IPS-20b (cell line): ENCODE measurements around the gene CD34.
"Not testable (repeated sequence)": the region's sequence is repeated elsewhere in the genome, so short reads cannot be mapped to it uniquely, and the experiment has no call there.

ENCODE experiments used
- H3K27ac ChIP-seq: one replicate; pipeline ENCODE4 v1.5.1; 2013; ENCODE audit warnings: low read length
- H3K27me3 ChIP-seq: 2 replicates; pipeline ENCODE4 v1.6.1; 2013; ENCODE audit warnings: mild to moderate bottlenecking, low read length, inconsistent platforms; ENCODE audit not compliant: insufficient read depth
- H3K36me3 ChIP-seq: 2 replicates; pipeline ENCODE4 v1.6.1; 2013; ENCODE audit warnings: low read depth, mild to moderate bottlenecking, inconsistent platforms, low read length, moderate library complexity; ENCODE audit not compliant: insufficient read depth
- H3K4me1 ChIP-seq: 2 replicates; pipeline ENCODE4 v1.6.1; 2013; ENCODE audit warnings: mild to moderate bottlenecking, control low read depth, inconsistent platforms, low read length, moderate library complexity; ENCODE audit not compliant: insufficient read depth
- H3K4me3 ChIP-seq: 2 replicates; pipeline ENCODE4 v1.5.1; 2013; ENCODE audit warnings: mild to moderate bottlenecking, low read length, inconsistent platforms
- H3K9ac ChIP-seq: 2 replicates; pipeline ENCODE4 v1.6.1; 2013; ENCODE audit warnings: low read depth, mild to moderate bottlenecking, inconsistent platforms, low read length, moderate library complexity
- H3K9me3 ChIP-seq: 2 replicates; pipeline ENCODE4 v1.6.1; 2013; ENCODE audit warnings: mild to moderate bottlenecking, low read depth, low read length, inconsistent platforms; ENCODE audit not compliant: insufficient read depth

CD34 gene

GRCh38 chr1:207949571-207950195 lies 38.8 kb upstream of the CD34 start:
- no peaks in the 10 kb centered on the region for H3K4me1 ChIP-seq
- no peak overlapping the region for H3K9ac ChIP-seq
- H3K27ac ChIP-seq = no peak overlapping the region
- H3K9me3 ChIP-seq = no peaks in the 10 kb centered on the region
- no peaks in the 10 kb centered on the region for H3K36me3 ChIP-seq
- H3K27me3 ChIP-seq = peaks cover 10% of the 10 kb centered on the region; the same call in 1 of the 2 replicates
- H3K4me3 ChIP-seq = no peak overlapping the region

DNA sequence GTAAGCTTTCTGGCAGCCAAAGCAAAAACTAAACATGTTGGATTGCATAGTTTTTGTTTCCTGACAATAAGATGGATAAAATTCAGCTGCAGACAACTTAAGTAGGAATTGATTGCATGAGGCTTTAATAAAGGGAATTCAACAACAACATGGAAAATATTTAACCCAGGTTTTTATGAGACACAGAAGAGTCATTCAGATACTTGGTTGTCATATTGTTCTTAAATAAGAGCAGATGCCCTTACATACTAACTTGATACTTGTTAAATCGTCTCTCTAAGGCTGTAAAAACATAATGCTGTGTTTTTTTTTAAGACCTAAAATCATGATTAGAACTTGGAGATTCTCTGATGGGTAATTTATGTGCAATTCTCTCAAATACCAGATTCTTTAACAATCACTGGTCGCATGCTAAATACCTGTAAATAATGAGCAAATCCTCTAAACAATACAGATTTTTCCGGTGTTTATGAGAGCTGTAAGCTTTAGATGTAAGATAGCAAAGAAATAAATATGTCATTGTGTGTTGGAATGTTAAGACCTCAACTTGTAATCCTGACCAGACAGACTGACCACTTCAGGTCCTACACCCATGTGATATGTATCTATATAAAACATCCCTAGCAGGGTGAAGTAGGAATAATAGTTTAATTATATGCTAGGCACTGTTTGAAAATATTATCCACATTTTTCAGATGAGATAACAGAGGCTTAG lies 37.8 kb upstream of the CD34 start:
- Histone ChIP-seq H3K4me1 (no peaks in the 10 kb centered on the region), H3K36me3 (no peaks in the 10 kb centered on the region), H3K27ac (no peak overlapping the region), H3K27me3 (peaks cover 9% of the 10 kb centered on the region; the same call in 1 of the 2 replicates), H3K9ac (no peak overlapping the region), H3K9me3 (no peaks in the 10 kb centered on the region), H3K4me3 (no peak overlapping the region)

DNA sequence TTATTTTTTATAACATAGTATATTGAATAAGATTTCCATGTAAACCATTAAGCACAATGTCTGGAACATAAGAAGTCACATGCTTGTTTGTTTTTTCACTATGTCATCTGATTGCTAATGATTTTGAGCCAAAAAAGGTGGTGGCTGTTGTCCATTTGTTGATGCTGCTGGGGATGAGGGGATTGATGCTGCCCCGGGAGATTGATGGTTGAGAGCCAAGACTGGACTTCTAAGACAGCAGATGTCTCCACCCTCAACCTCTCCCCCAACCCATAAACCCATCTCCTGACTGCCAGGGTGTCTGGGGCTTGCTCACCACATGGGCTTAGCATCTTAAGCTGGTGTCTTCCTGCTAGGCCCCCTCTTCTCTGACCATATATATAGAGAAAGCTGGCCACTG lies 35.8 kb upstream of the CD34 start:
- Histone ChIP-seq H3K4me1 (no peaks in the 10 kb centered on the region), H3K27me3 (peaks cover 9% of the 10 kb centered on the region; the same call in 1 of the 2 replicates), H3K9ac (no peak overlapping the region), H3K36me3 (no peaks in the 10 kb centered on the region), H3K9me3 (no peaks in the 10 kb centered on the region), H3K4me3 (no peak overlapping the region), H3K27ac (no peak overlapping the region)

DNA sequence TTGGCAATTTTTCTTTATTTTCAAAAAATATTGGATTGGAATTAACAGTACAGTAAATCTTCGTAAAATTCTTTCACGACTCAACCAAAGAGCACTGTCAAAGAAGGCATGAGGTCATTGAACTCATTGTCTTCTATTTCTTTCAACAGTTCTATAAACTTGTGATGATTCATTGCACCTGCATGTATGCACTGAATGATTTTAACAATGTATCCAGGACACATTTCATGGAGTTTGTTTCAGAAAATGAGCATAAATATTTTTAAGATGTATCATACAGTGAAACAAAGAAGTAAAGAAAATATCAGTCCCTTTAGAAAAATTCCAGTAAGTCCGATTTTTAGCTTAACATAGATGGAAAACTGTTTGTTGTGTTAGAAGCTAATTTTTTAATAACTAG lies 33.6 kb upstream of the CD34 start:
- H3K27ac ChIP-seq = no peak overlapping the region
- H3K27me3 ChIP-seq = no peaks in the 10 kb centered on the region
- no peak overlapping the region for H3K9ac ChIP-seq
- H3K4me1 ChIP-seq = no peaks in the 10 kb centered on the region
- no peaks in the 10 kb centered on the region for H3K36me3 ChIP-seq
- no peak overlapping the region for H3K4me3 ChIP-seq
- no peaks in the 10 kb centered on the region for H3K9me3 ChIP-seq

- not testable (repeated sequence) for H3K36me3 ChIP-seq, H3K27ac ChIP-seq, H3K9me3 ChIP-seq, H3K27me3 ChIP-seq, H3K4me1 ChIP-seq, H3K9ac ChIP-seq, H3K4me3 ChIP-seq
These were observed 31.4 kb upstream of the CD34 start for GRCh38 chr1:207942337-207942741.

DNA sequence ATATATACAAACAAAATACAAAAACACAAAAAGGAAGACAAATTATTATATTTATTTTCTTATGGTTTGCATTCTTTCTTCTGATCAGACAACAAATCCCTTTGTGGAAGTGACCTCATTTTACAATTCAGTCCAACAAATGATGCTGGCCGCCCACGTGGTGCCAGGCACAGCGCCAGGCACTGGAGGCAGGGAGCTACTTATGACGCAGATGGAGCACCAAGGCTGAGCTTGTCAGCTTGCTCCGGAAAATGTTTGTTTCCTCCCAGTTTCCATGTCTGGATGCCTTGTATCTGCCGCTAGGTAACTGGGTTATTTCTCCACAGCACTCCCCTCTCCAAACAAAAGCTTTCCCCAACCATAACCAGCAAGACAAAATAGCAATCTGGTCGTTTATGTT lies 30.7 kb upstream of the CD34 start:
- Histone ChIP-seq H3K9me3 (no peaks in the 10 kb centered on the region), H3K4me1 (no peaks in the 10 kb centered on the region), H3K9ac (no peak overlapping the region), H3K27ac (no peak overlapping the region), H3K36me3 (no peaks in the 10 kb centered on the region), H3K27me3 (no peaks in the 10 kb centered on the region), H3K4me3 (no peak overlapping the region)

DNA sequence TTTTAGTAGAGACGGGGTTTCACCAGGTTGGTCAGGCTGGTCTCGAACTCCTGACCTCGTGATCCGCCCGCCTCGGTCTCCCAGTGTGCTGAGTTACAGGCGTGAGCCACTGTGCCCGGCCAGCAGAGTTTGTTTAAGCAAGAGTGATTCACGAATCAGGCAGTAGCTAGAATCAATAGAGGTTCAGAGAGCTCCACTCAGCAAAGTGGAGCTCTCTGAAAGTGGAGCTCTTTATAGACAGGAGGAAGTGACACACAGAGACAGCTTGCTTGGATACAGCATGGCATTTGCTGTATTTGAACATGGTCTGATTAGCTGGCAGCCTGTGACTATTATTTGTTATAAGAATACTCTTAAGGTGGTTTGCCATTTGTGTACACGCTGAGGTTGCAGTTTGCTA lies 27.1 kb upstream of the CD34 start:
- no peak overlapping the region for H3K27ac ChIP-seq
- no peaks in the 10 kb centered on the region for H3K27me3 ChIP-seq

DNA sequence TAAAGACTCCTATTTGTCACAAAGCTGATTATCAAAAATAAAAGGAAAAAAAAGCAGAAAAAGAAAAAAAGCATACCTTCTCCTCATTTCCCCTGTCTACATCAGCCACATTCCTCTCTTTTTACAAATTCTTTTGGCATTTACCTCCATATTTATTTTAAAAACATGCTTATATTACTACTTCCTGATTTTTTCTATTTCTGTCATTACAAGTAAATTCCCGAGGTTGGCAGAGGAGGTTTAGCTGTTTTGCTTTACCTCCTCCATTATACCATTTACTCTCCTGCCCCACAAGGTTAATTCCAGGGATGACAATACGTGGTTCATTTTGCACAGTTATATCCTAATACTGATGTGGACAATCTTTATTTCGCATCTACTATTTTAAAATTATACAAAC lies 26.3 kb upstream of the CD34 start:
- Histone ChIP-seq H3K27me3 (no peaks in the 10 kb centered on the region), H3K9me3 (no peaks in the 10 kb centered on the region), H3K4me3 (no peak overlapping the region), H3K9ac (no peak overlapping the region), H3K36me3 (no peaks in the 10 kb centered on the region), H3K4me1 (no peaks in the 10 kb centered on the region), H3K27ac (no peak overlapping the region)

More for the DNA sequence above, 27.1 kb upstream of the CD34 start:
- H3K9ac ChIP-seq = no peak overlapping the region
- no peak overlapping the region for H3K4me3 ChIP-seq
- H3K36me3 ChIP-seq = no peaks in the 10 kb centered on the region
- no peaks in the 10 kb centered on the region for H3K9me3 ChIP-seq
- no peaks in the 10 kb centered on the region for H3K4me1 ChIP-seq

DNA sequence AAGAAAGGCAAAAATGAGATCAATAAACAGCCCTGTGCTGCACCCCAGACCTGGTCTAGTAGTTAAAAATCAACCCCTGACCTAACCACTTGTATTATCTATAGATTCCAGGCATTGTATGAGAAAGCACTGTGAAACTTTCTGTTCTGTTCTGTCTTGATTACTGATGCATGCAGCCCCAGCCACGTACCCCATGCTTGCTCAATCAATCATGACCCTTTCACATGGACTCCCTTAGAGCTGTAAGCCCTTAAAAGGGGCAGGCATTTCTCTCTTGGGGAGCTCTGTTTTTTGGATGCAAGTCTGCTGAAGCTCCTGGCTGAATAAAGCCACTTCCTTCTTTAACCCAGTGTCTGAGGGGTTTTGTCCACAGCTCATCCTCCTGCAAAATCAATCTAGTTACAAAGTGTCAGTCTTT lies 24.2 kb upstream of the CD34 start:
- no peak overlapping the region for H3K27ac ChIP-seq
- no peak overlapping the region for H3K9ac ChIP-seq
- H3K4me3 ChIP-seq = no peak overlapping the region

GRCh38 chr1:207933205-207933800 lies 22.4 kb upstream of the CD34 start:
- Histone ChIP-seq H3K27me3 (no peaks in the 10 kb centered on the region), H3K4me3 (no peak overlapping the region), H3K4me1 (no peaks in the 10 kb centered on the region), H3K9ac (no peak overlapping the region), H3K9me3 (no peaks in the 10 kb centered on the region), H3K36me3 (no peaks in the 10 kb centered on the region), H3K27ac (no peak overlapping the region)

More for the DNA sequence above, 24.2 kb upstream of the CD34 start:
- Histone ChIP-seq H3K36me3 (no peaks in the 10 kb centered on the region), H3K4me1 (no peaks in the 10 kb centered on the region), H3K27me3 (no peaks in the 10 kb centered on the region), H3K9me3 (no peaks in the 10 kb centered on the region)

DNA sequence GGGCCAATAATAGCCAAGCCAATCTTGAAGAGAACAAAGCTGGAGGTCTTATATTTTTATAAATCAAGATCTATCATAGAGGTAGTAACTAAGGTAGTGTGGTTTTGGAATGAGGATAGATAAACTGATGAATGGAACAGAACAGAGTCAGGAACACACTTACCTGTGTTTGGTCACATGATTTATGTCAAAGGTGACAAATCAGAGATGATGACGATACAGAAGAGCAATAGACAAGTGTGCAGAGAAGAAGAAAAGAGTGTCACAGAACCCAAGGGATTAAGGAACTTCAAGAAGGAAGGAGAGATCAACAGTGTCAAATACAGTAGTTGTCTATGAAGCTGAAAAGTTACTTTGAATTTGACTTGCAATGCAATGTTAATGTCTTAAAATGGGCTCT lies 16.1 kb upstream of the CD34 start:
- H3K4me1 ChIP-seq = peaks cover 7% of the 10 kb centered on the region; the same call in 1 of the 2 replicates
- no peak overlapping the region for H3K27ac ChIP-seq
- no peak overlapping the region for H3K4me3 ChIP-seq
- no peaks in the 10 kb centered on the region for H3K9me3 ChIP-seq
- no peaks in the 10 kb centered on the region for H3K27me3 ChIP-seq
- no peaks in the 10 kb centered on the region for H3K36me3 ChIP-seq
- H3K9ac ChIP-seq = no peak overlapping the region

GRCh38 chr1:207925969-207926368 lies 15.0 kb upstream of the CD34 start:
- not testable (repeated sequence) for H3K9ac ChIP-seq, H3K27me3 ChIP-seq, H3K4me1 ChIP-seq, H3K4me3 ChIP-seq, H3K27ac ChIP-seq, H3K9me3 ChIP-seq, H3K36me3 ChIP-seq
